Neutrophil (primary cell): ENCODE data around the gene SPTSSA.
A peak's percentile ranks its signal among the peaks of the same experiment; 100 is the strongest.

Experiments
- H3K27ac ChIP-seq: fragments of 200-600 bp; sonication (generic); 2 replicates; pipeline ENCODE4 v1.5.1; 2016; ENCODE audit warnings: mild to moderate bottlenecking, moderate library complexity
- H3K27me3 ChIP-seq: fragments of 200-600 bp; sonication (generic); 2 replicates; pipeline ENCODE4 v1.6.0; 2016; ENCODE audit warnings: mild to moderate bottlenecking
- H3K36me3 ChIP-seq: fragments of 200-600 bp; sonication (generic); 2 replicates; pipeline ENCODE4 v1.5.1; 2017
- H3K4me1 ChIP-seq, 2 experiments: fragments of 200-600 bp in 1 of 2; sonication (generic) in 1 of 2; 1 replicate in 1 of 2; 2 replicates in 1 of 2; pipeline versions ENCODE4 v1.5.1 to v1.6.1; 2013 to 2016; ENCODE audit warnings: low read depth in 1 of 2, low read length in 1 of 2, mild to moderate bottlenecking in 1 of 2, moderate library complexity in 1 of 2; ENCODE audit not compliant: control insufficient read depth in 1 of 2, insufficient read depth in 1 of 2
- H3K4me3 ChIP-seq, 2 experiments: fragments of 200-600 bp in 1 of 2; sonication (generic) in 1 of 2; 1 replicate in 1 of 2; 2 replicates in 1 of 2; pipeline ENCODE4 v1.5.1; 2013 to 2016; ENCODE audit warnings: low read depth in 1 of 2, low read length in 1 of 2, mild to moderate bottlenecking in 1 of 2, moderate library complexity in 1 of 2
- H3K9me3 ChIP-seq: fragments of 200-600 bp; sonication (generic); 2 replicates; pipeline ENCODE4 v1.5.1; 2016
- TF ChIP-seq, protein P1 (sequence below): fragments of 200-600 bp; sonication (generic); IDR thresholded peaks from 2 replicates; pipeline ENCODE4 v1.5.1; 2016; ENCODE audit warnings: antibody characterized with exemption

SPTSSA gene

GRCh38 chr14:34502001-34502400, 40.0 kb upstream of the SPTSSA start:
- H3K36me3 ChIP-seq: no peaks in the 10 kb centered on the region
- TF ChIP-seq, protein P1, sequence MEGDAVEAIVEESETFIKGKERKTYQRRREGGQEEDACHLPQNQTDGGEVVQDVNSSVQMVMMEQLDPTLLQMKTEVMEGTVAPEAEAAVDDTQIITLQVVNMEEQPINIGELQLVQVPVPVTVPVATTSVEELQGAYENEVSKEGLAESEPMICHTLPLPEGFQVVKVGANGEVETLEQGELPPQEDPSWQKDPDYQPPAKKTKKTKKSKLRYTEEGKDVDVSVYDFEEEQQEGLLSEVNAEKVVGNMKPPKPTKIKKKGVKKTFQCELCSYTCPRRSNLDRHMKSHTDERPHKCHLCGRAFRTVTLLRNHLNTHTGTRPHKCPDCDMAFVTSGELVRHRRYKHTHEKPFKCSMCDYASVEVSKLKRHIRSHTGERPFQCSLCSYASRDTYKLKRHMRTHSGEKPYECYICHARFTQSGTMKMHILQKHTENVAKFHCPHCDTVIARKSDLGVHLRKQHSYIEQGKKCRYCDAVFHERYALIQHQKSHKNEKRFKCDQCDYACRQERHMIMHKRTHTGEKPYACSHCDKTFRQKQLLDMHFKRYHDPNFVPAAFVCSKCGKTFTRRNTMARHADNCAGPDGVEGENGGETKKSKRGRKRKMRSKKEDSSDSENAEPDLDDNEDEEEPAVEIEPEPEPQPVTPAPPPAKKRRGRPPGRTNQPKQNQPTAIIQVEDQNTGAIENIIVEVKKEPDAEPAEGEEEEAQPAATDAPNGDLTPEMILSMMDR: no peak
- H3K9me3 ChIP-seq: no peaks in the 10 kb centered on the region

GRCh38 chr14:34501004-34501580, 39.1 kb upstream of the SPTSSA start:
- no peaks in the 10 kb centered on the region for H3K36me3 ChIP-seq
- no peaks in the 10 kb centered on the region for H3K27me3 ChIP-seq
- H3K4me1 ChIP-seq: peaks cover 10 to 17% of the 10 kb centered on the region in 2 experiments
- H3K4me3 ChIP-seq: no peak overlapping the region
- no peaks in the 10 kb centered on the region for H3K9me3 ChIP-seq
- no peak overlapping the region for H3K27ac ChIP-seq
- TF ChIP-seq, protein P1: no peak

More at GRCh38 chr14:34502001-34502400, 40.0 kb upstream of the SPTSSA start:
- Histone ChIP-seq H3K27ac (no peak overlapping the region), H3K4me3 (no peak overlapping the region), H3K27me3 (no peaks in the 10 kb centered on the region), H3K4me1 (peaks cover 1 to 8% of the 10 kb centered on the region in 2 experiments)

- no peaks in the 10 kb centered on the region for H3K9me3 ChIP-seq
- TF ChIP-seq, protein P1: no peak
- H3K27me3 ChIP-seq: no peaks in the 10 kb centered on the region
- H3K36me3 ChIP-seq: no peaks in the 10 kb centered on the region
- no peak overlapping the region for H3K27ac ChIP-seq
- H3K4me3 ChIP-seq: no peak overlapping the region
- H3K4me1 ChIP-seq: peaks cover 13 to 38% of the 10 kb centered on the region in 2 experiments
These were observed 36.8 kb upstream of the SPTSSA start for GRCh38 chr14:34498684-34499412.

DNA sequence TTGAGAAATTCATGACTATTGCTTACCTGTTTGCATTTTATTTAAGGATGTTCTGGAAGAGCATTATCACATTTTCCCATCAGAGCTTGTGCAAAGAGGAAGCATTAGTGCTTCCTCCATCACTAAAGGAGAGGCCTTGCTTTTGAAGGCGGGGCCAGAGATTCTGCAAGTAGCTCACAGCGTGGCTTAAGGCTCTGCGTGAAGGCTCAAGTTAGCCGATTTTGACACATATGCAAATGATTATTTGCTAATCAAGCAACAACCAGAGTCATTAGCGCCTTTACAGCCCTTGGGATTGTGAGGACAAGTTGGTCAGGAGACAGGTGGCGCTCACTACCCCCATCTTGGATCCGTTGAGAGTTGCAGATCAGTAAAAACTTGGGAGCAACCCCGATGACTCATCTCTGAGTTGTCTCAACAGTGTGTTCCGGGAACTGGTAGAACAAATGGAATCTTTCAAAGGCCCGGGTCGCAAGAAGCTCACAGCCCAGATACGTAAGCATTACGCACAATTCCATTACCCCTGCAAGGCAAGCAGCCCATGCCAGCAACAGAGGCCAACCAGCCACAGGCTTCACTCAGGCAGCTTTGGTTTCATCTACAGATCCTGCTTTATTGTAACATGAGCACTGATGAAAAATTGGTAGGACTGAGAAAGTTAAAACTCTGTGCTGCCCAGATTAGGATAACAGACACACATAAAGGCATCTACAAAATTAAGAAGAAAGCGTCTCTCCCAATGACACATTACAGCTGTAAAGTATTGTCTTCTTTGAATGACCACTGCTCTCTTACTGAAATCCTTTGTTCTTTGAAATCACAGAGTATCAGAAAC, 34.9 kb upstream of the SPTSSA start:
- Histone ChIP-seq H3K4me1 (peaks cover 16 to 47% of the 10 kb centered on the region in 2 experiments), H3K36me3 (no peaks in the 10 kb centered on the region), H3K27me3 (no peaks in the 10 kb centered on the region), H3K9me3 (no peaks in the 10 kb centered on the region), H3K4me3 (peak overlapping the region in 1 of 2 experiments; percentile 51), H3K27ac (peak overlapping the region; percentile 56)
- TF ChIP-seq, protein P1: no peak

DNA sequence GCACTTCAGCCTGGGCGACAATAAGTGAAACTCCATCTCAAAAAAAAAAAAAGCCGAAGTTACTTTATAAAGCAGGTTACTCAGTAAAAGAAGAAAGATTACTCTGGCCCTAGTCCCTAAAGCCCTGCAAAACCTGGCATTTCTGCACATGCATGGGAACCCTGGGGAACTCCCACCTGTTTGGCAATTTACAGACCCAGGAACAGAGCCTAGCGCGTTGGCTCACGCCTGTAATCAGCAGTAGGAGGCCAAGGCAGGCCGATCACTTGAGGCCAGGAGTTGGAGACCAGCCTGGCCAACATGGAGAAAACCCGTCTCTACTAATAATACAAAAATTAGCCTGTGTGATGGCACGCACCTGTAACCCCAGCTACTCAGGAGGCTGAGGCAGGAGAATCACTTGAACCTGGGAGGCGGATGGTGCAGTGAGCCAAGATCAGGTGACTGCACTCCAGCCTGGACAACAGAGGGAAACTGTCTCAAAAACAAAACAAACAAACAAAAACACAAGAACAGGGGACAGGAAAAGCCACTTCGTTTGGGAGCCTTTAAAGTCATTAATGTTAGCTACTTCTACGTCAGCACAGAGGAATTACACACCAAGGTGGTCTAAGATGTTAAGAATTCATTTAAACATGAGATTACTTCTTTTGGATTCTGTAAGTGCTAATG, 34.1 kb upstream of the SPTSSA start:
- TF ChIP-seq, protein P1: no peak
- Histone ChIP-seq H3K27ac (peak overlapping the region; percentile 56), H3K36me3 (no peaks in the 10 kb centered on the region), H3K9me3 (no peaks in the 10 kb centered on the region), H3K4me3 (peak overlapping the region in 1 of 2 experiments; percentile 51), H3K27me3 (no peaks in the 10 kb centered on the region), H3K4me1 (peaks cover 16 to 53% of the 10 kb centered on the region in 2 experiments)
